K562 (cell line): Measurements from ENCODE around the gene ATG13. TPM values are rescaled to one million over a fixed set of nuclear protein-coding genes. Genes with fewer than 3 reads are reported as not detected.

ENCODE experiments used
- CAMTA2 ChIP-seq: fragments of 250-450 bp; sonication (Bioruptor Pico); conservative IDR thresholded peaks from 2 replicates; pipeline ENCODE4 v1.5.1; 2022
- CTBP1 ChIP-seq: fragments of 450-650 bp; IDR thresholded peaks from 2 replicates; pipeline ENCODE4 v1.6.1; 2016; ENCODE audit warnings: borderline replicate concordance
- ETV5 ChIP-seq: sonication (generic); formaldehyde crosslinking; IDR thresholded peaks from 2 replicates; pipeline ENCODE4 v1.4.0; 2020; ENCODE audit warnings: low read depth, mild to moderate bottlenecking, missing genetic modification reagents
- GABPA ChIP-seq: fragments of 200-800 bp; sonication (Bioruptor generic); conservative IDR thresholded peaks from 2 replicates; pipeline ENCODE4 v1.6.1; 2016; ENCODE audit warnings: low read depth, missing genetic modification characterization, missing compliant biosample characterization
- HDAC2 ChIP-seq: fragments of 450-650 bp; IDR thresholded peaks from 2 replicates; pipeline ENCODE4 v1.6.1; 2016; ENCODE audit warnings: mild to moderate bottlenecking
- HNRNPH1 ChIP-seq: fragments of 200-400 bp; formaldehyde crosslinking; optimal IDR thresholded peaks from 2 replicates; pipeline ENCODE3; 2017; ENCODE audit warnings: low read depth, mild to moderate bottlenecking, low read length, moderate library complexity
- MCM7 ChIP-seq, 2 experiments: fragments of 450-650 bp; IDR thresholded peaks; 2 replicates each; pipeline ENCODE4 v1.6.1; 2016 to 2018
- MTF1 ChIP-seq: fragments of 250-450 bp; sonication (Bioruptor Pico); IDR thresholded peaks from 2 replicates; pipeline ENCODE4 v1.9.0; 2021; ENCODE audit warnings: moderate library complexity, mild to moderate bottlenecking, inconsistent platforms, borderline replicate concordance
- SIN3A ChIP-seq, 2 experiments: fragments of 150-350 bp in 1 of 2; IDR thresholded peaks; 2 replicates each; pipeline ENCODE4 v1.6.1; 2011 to 2016; ENCODE audit warnings: borderline replicate concordance in 2 of 2, low read depth in 2 of 2, low read length in 2 of 2, mild to moderate bottlenecking in 2 of 2, moderate library complexity in 2 of 2; ENCODE audit not compliant: control insufficient read depth in 1 of 2
- SNIP1 ChIP-seq: fragments of 450-650 bp; IDR thresholded peaks from 2 replicates; pipeline ENCODE4 v1.7.1; 2017; ENCODE audit warnings: low read depth, mild to moderate bottlenecking
- SREBF1 ChIP-seq: fragments of 150-350 bp; IDR thresholded peaks from 2 replicates; pipeline ENCODE4 v1.6.1; 2014; ENCODE audit warnings: antibody characterized with exemption, low read depth, low read length, borderline replicate concordance
- ZBTB1 ChIP-seq: sonication (generic); formaldehyde crosslinking; IDR thresholded peaks from 2 replicates; pipeline ENCODE4 v1.8.1; 2023; ENCODE audit warnings: missing genetic modification reagents, low read depth, mild to moderate bottlenecking, borderline replicate concordance
- ZKSCAN8 ChIP-seq: fragments of 200-800 bp; sonication (Bioruptor generic); IDR thresholded peaks from 2 replicates; pipeline ENCODE4 v1.6.1; 2016; ENCODE audit warnings: missing genetic modification characterization, missing compliant biosample characterization
- polyA plus RNA-seq, 8 experiments: library from polyadenylated mRNA; depleted of rRNA in 4 of 8; stranded (reverse) in 5 of 8; unstranded in 3 of 8; fragments of >200 nt; fragmentation: Nextera tagmentation in 2 of 8; fragmentation: Illumina TruSeq in 1 of 8; extraction: Ambion mirVana in 2 of 8; extraction: Trizol in 1 of 8; gene quantifications; 2 replicates each; pipeline versions ENCODE4 v1.2.1 to v1.2.3, GENCODE V29; 2011 to 2014; ENCODE audit warnings: inconsistent platforms in 1 of 8, missing spikeins in 1 of 8
- total RNA-seq, 7 experiments: library from RNA; depleted of rRNA in 6 of 7; stranded (reverse); fragments of >200 nt in 6 of 7; fragmentation: Illumina TruSeq in 2 of 7; extraction: Trizol in 2 of 7; gene quantifications; 2 replicates each; pipeline versions ENCODE4 v1.2.1 to v1.2.3, GENCODE V29; 2011 to 2021; ENCODE audit warnings: low replicate concordance in 1 of 7
- TF ChIP-seq, protein P1 (sequence below): fragments of 250-450 bp; sonication (Bioruptor Pico); IDR thresholded peaks from 2 replicates; pipeline ENCODE4 v1.8.0; 2022; ENCODE audit warnings: inconsistent platforms, mild to moderate bottlenecking, moderate library complexity, borderline replicate concordance
- TF ChIP-seq, protein P2 (sequence below): fragments of 250-450 bp; sonication (Bioruptor Pico); IDR thresholded peaks from 2 replicates; pipeline ENCODE4 v1.5.0; 2021; ENCODE audit warnings: mild to moderate bottlenecking, borderline replicate concordance
- TF ChIP-seq, protein P3 (sequence below): fragments of 250-450 bp; sonication (Bioruptor Pico); IDR thresholded peaks from 2 replicates; pipeline ENCODE4 v1.8.0; 2022; ENCODE audit warnings: moderate library complexity, mild to moderate bottlenecking, inconsistent platforms
- TF ChIP-seq, protein P4 (sequence below), 2 experiments: fragments of 450-650 bp in 1 of 2; IDR thresholded peaks; 2 replicates each; pipeline ENCODE4 v1.6.1; 2011 to 2017; ENCODE audit warnings: low read depth in 2 of 2, antibody characterized with exemption in 1 of 2, borderline replicate concordance in 1 of 2, low read length in 1 of 2, mild to moderate bottlenecking in 1 of 2, mixed read lengths in 1 of 2; ENCODE audit not compliant: control insufficient read depth in 1 of 2

ATG13 gene
- total and polyA plus RNA-seq, 9 of the 15 experiments (the other 6 are each of a cell fraction or from before 2014, with no cell fraction given) = 13.1 to 61.5 (median 36.5) TPM

DNA sequence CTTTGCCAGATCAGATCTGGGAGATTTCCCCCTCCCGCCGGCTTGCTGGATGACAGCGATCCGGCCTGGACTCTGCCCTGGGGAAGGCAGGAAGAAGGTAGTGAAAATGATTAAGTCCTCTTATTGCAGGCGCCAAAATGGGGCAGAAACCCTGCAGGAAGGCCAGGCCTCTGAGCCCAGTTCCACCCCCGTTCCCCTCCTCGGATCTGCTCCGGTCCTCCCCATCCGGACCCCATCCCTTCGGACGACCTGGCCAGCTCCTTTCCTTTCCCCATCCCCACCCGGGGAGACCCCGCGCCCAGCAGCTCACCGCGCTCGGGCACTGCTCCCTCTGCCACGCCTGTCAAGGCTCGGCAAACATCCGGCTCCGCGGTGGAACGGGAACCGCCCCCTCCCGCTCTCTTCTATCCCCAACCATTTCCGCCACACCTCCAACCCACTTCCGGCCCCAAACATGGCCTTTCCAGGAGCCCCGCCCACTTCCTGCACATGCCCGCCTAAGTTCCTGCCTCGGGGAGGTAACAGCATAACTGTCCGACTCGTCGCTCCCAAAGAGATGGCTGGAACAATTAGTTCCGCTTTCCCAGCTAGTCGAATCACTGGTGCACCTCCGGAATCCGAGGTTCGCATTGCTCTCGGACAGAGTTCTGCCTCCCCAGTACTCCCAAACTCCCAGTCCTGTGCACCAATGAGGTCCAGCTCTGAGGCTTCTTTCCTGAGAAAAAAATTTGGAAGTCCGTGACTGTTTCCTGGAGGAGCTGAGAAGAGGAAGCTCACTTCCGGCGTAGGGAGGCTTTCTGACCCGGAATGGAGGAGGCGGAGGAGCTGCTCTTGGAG is 83.1 kb downstream of the ATG13 start, which contains the start of the genes ARHGAP1 and ZNF408 (continued):
- TF ChIP-seq, protein P1, sequence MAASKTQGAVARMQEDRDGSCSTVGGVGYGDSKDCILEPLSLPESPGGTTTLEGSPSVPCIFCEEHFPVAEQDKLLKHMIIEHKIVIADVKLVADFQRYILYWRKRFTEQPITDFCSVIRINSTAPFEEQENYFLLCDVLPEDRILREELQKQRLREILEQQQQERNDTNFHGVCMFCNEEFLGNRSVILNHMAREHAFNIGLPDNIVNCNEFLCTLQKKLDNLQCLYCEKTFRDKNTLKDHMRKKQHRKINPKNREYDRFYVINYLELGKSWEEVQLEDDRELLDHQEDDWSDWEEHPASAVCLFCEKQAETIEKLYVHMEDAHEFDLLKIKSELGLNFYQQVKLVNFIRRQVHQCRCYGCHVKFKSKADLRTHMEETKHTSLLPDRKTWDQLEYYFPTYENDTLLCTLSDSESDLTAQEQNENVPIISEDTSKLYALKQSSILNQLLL (CRISPR knock-in tag) = no peak
- TF ChIP-seq GABPA (peak; percentile 99), HDAC2 (peak; percentile 92), MCM7 (IDR thresholded peaks at IDR 0.05) (no peak; a peak in 1 of 4 replicates), MTF1 (no peak), SIN3A (IDR thresholded peaks at IDR 0.05; ENCODE audit: borderline replicate concordance in 2 of 2, control insufficient read depth in 1 of 2, low read depth in 2 of 2, low read length in 2 of 2) (peak; percentile 84 to 97), CTBP1 (peak; percentile 69), ZKSCAN8 (CRISPR knock-in tag) (no peak), SREBF1 (0 out of 2 replicates have a peak, but pooled peaks have one; percentile 65), ETV5 (peak; percentile 94; the same call in 1 of the 2 replicates), SNIP1 (0 out of 2 replicates have a peak, but pooled peaks have one; percentile 14), ZBTB1 (CRISPR knock-in tag) (no peak), HNRNPH1 (no peak), CAMTA2 (CRISPR knock-in tag) (no peak)
- TF ChIP-seq, protein P2, sequence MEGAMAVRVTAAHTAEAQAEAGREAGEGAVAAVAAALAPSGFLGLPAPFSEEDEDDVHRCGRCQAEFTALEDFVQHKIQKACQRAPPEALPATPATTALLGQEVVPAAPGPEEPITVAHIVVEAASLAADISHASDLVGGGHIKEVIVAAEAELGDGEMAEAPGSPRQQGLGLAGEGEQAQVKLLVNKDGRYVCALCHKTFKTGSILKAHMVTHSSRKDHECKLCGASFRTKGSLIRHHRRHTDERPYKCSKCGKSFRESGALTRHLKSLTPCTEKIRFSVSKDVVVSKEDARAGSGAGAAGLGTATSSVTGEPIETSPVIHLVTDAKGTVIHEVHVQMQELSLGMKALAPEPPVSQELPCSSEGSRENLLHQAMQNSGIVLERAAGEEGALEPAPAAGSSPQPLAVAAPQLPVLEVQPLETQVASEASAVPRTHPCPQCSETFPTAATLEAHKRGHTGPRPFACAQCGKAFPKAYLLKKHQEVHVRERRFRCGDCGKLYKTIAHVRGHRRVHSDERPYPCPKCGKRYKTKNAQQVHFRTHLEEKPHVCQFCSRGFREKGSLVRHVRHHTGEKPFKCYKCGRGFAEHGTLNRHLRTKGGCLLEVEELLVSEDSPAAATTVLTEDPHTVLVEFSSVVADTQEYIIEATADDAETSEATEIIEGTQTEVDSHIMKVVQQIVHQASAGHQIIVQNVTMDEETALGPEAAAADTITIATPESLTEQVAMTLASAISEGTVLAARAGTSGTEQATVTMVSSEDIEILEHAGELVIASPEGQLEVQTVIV (CRISPR knock-in tag) = no peak; the same call in 1 of the 2 replicates
- TF ChIP-seq, protein P3, sequence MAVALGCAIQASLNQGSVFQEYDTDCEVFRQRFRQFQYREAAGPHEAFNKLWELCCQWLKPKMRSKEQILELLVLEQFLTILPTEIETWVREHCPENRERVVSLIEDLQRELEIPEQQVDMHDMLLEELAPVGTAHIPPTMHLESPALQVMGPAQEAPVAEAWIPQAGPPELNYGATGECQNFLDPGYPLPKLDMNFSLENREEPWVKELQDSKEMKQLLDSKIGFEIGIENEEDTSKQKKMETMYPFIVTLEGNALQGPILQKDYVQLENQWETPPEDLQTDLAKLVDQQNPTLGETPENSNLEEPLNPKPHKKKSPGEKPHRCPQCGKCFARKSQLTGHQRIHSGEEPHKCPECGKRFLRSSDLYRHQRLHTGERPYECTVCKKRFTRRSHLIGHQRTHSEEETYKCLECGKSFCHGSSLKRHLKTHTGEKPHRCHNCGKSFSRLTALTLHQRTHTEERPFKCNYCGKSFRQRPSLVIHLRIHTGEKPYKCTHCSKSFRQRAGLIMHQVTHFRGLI = no peak
- TF ChIP-seq, protein P4, sequence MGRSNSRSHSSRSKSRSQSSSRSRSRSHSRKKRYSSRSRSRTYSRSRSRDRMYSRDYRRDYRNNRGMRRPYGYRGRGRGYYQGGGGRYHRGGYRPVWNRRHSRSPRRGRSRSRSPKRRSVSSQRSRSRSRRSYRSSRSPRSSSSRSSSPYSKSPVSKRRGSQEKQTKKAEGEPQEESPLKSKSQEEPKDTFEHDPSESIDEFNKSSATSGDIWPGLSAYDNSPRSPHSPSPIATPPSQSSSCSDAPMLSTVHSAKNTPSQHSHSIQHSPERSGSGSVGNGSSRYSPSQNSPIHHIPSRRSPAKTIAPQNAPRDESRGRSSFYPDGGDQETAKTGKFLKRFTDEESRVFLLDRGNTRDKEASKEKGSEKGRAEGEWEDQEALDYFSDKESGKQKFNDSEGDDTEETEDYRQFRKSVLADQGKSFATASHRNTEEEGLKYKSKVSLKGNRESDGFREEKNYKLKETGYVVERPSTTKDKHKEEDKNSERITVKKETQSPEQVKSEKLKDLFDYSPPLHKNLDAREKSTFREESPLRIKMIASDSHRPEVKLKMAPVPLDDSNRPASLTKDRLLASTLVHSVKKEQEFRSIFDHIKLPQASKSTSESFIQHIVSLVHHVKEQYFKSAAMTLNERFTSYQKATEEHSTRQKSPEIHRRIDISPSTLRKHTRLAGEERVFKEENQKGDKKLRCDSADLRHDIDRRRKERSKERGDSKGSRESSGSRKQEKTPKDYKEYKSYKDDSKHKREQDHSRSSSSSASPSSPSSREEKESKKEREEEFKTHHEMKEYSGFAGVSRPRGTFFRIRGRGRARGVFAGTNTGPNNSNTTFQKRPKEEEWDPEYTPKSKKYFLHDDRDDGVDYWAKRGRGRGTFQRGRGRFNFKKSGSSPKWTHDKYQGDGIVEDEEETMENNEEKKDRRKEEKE (IDR thresholded peaks at IDR 0.05; ENCODE audit: borderline replicate concordance in 1 of 2, control insufficient read depth in 1 of 2, low read depth in 2 of 2, low read length in 1 of 2) = peak in 1 of 2 experiments; percentile 80; a peak in 2 of 4 replicates
